DND-41 (cell line): Measurements from ENCODE around the gene IGSF11.

ENCODE experiments used
- ATAC-seq: fragments of 200-7000 bp; cut with Tn5 transposase; 3 replicates; pipeline ENCODE4 v1.9.1; 2021; ENCODE audit warnings: low read depth; ENCODE audit not compliant: insufficient read depth
- DNase-seq: peaks from one replicate; pipeline ENCODE4 v3.0.0-alpha.2; 2020
- H2AFZ ChIP-seq: 2 replicates; pipeline ENCODE4 v1.6.0; 2012; ENCODE audit warnings: low read depth, low read length
- H3K27ac ChIP-seq: 2 replicates; pipeline ENCODE4 v1.5.1; 2012; ENCODE audit warnings: low read length, inconsistent platforms
- H3K27me3 ChIP-seq: fragments of 200-600 bp; sonication (generic); 2 replicates; pipeline ENCODE4 v1.6.0; 2012; ENCODE audit warnings: low read length, mild to moderate bottlenecking, inconsistent platforms; ENCODE audit not compliant: insufficient read depth, poor library complexity
- H3K36me3 ChIP-seq: 2 replicates; pipeline ENCODE4 v1.5.1; 2012; ENCODE audit warnings: low read length, inconsistent platforms; ENCODE audit not compliant: insufficient read depth
- H3K4me1 ChIP-seq: 2 replicates; pipeline ENCODE4 v1.5.1; 2012; ENCODE audit warnings: mild to moderate bottlenecking, low read length; ENCODE audit not compliant: insufficient read depth
- H3K4me2 ChIP-seq: 2 replicates; pipeline ENCODE4 v1.6.0; 2012; ENCODE audit warnings: mild to moderate bottlenecking, moderate library complexity, low read length, inconsistent platforms; ENCODE audit not compliant: insufficient read depth
- H3K4me3 ChIP-seq, 2 experiments: fragments of 200-600 bp in 1 of 2; shearing (Covaris generic) in 1 of 2; 2 replicates each; pipeline ENCODE4 v1.5.1; 2012 to 2016; ENCODE audit warnings: inconsistent platforms in 2 of 2, low read length in 2 of 2, mild to moderate bottlenecking in 2 of 2, low read depth in 1 of 2, moderate library complexity in 1 of 2
- H3K79me2 ChIP-seq: 2 replicates; pipeline ENCODE4 v1.6.0; 2012; ENCODE audit warnings: low read length, inconsistent platforms; ENCODE audit not compliant: insufficient read depth
- H3K9ac ChIP-seq: 2 replicates; pipeline ENCODE4 v1.6.0; 2012; ENCODE audit warnings: low read depth, mild to moderate bottlenecking, inconsistent platforms, low read length, moderate library complexity
- H3K9me3 ChIP-seq: 2 replicates; pipeline ENCODE4 v1.5.1; 2012; ENCODE audit warnings: low read length, moderate library complexity, mild to moderate bottlenecking, inconsistent platforms; ENCODE audit not compliant: insufficient read depth, severe bottlenecking
- H4K20me1 ChIP-seq: 2 replicates; pipeline ENCODE4 v1.6.0; 2012; ENCODE audit warnings: low read length; ENCODE audit not compliant: insufficient read depth
- CTCF ChIP-seq: IDR thresholded peaks from 2 replicates; pipeline ENCODE4 v1.5.1; 2012; ENCODE audit warnings: borderline replicate concordance, low read length, moderate library complexity, mild to moderate bottlenecking; ENCODE audit not compliant: poor library complexity, severe bottlenecking; ENCODE audit errors: extremely low read depth
- EZH2 ChIP-seq: IDR thresholded peaks from 3 replicates; pipeline ENCODE4 v1.6.1; 2012; ENCODE audit warnings: borderline replicate concordance, low read depth, mild to moderate bottlenecking, moderate library complexity, low read length, inconsistent platforms; ENCODE audit not compliant: severe bottlenecking

The IGSF11 gene

GRCh38 chr3:118991775-118992174 lies 42.9 kb downstream of the IGSF11 start:
- DNase-seq (no peak), ATAC-seq (no peak)
- Histone ChIP-seq H2AFZ (no peak overlapping the region), H3K9me3 (no peaks in the 10 kb centered on the region), H3K27ac (no peak overlapping the region), H3K79me2 (no peaks in the 10 kb centered on the region), H3K4me3 (no peak overlapping the region), H3K36me3 (no peaks in the 10 kb centered on the region), H3K9ac (no peak overlapping the region), H3K4me2 (no peak overlapping the region), H3K4me1 (no peaks in the 10 kb centered on the region), H3K27me3 (no peaks in the 10 kb centered on the region), H4K20me1 (no peaks in the 10 kb centered on the region)
- TF ChIP-seq CTCF, result no peak

- ATAC-seq (no peak), DNase-seq (no peak)
- Histone ChIP-seq H3K27me3 (no peaks in the 10 kb centered on the region), H3K79me2 (no peaks in the 10 kb centered on the region), H3K4me1 (no peaks in the 10 kb centered on the region), H3K9ac (no peak overlapping the region), H4K20me1 (no peaks in the 10 kb centered on the region), H3K4me3 (no peak overlapping the region), H2AFZ (no peak overlapping the region), H3K9me3 (no peaks in the 10 kb centered on the region), H3K27ac (no peak overlapping the region), H3K4me2 (no peak overlapping the region), H3K36me3 (no peaks in the 10 kb centered on the region)
- TF ChIP-seq EZH2 (no peak), CTCF (no peak)
Observed at GRCh38 chr3:118990823-118991560, 43.7 kb downstream of the IGSF11 start.

GRCh38 chr3:118988198-118989130 lies 46.2 kb downstream of the IGSF11 start:
- H3K4me3 ChIP-seq, result no peak overlapping the region
- no peak overlapping the region for H3K4me2 ChIP-seq
- no peak for TF ChIP-seq CTCF
- H3K4me1 ChIP-seq, result no peaks in the 10 kb centered on the region
- H3K27ac ChIP-seq, result no peak overlapping the region
- no peak overlapping the region for H2AFZ ChIP-seq
- no peak for ATAC-seq
- DNase-seq, result no peak
- H3K9ac ChIP-seq, result no peak overlapping the region
- H4K20me1 ChIP-seq, result no peaks in the 10 kb centered on the region
- H3K79me2 ChIP-seq, result no peaks in the 10 kb centered on the region
- no peaks in the 10 kb centered on the region for H3K9me3 ChIP-seq
- no peaks in the 10 kb centered on the region for H3K36me3 ChIP-seq
- H3K27me3 ChIP-seq, result no peaks in the 10 kb centered on the region
